Esophagus muscularis mucosa (tissue), 3 donors: ENCODE measurements around the gene GNG5.

Experiments used
- CTCF ChIP-seq, 3 experiments: fragments of 200-600 bp in 2 of 3; fragments of 450-650 bp in 1 of 3; sonication (generic) in 2 of 3; IDR thresholded peaks; one replicate each; pipeline ENCODE4 v1.5.1; 2017 to 2019; ENCODE audit warnings: antibody characterized with exemption in 3 of 3, mild to moderate bottlenecking in 2 of 3, moderate library complexity in 1 of 3
- POLR2AphosphoS5 ChIP-seq, 2 donors: sonication (generic); formaldehyde crosslinking; IDR thresholded peaks; one replicate each; pipeline ENCODE4 v1.6.1; 2017; ENCODE audit warnings: antibody characterized with exemption in 2 of 2

- no peak for TF ChIP-seq CTCF (IDR thresholded peaks at IDR 0.05)
- TF ChIP-seq POLR2AphosphoS5 (IDR thresholded peaks at IDR 0.05), result no peak
Observed at GRCh38 chr1:84488107-84488506, 18.3 kb downstream of the GNG5 start.
